ENCODE data around the gene INSC. TPM values are rescaled to one million over a fixed set of nuclear protein-coding genes. Genes with fewer than 3 reads are reported as not detected.

INSC gene
- total and polyA plus RNA-seq, 9 of the 15 experiments (the other 6 are each of a cell fraction or from before 2014, with no cell fraction given): not detected

GRCh38 chr11:15268598-15268997, 153.9 kb downstream of the INSC start (continued):
- no peak for TF ChIP-seq MTA1 (IDR thresholded peaks at IDR 0.05; ENCODE audit: borderline replicate concordance)

- H3K9ac ChIP-seq (ENCODE audit: insufficient read depth in 1 of 2, low read depth in 2 of 2, low read length in 2 of 2): no peak overlapping the region
- ChIA-PET POLR2A (no interaction called here), CTCF (ENCODE audit: low intra/inter-chr PET ratio) (no interaction called here)
- no peaks in the 10 kb centered on the region for H3K4me1 ChIP-seq (replicated peaks in 1 of 2; ENCODE audit: control insufficient read depth in 2 of 2, insufficient read depth in 2 of 2, low read length in 2 of 2)
- no peaks in the 10 kb centered on the region for H3K9me3 ChIP-seq (replicated peaks; ENCODE audit: control insufficient read depth, insufficient read depth, low read depth, low read length)
- no peak for ATAC-seq
- no peak overlapping the region for H2AFZ ChIP-seq (ENCODE audit: low read depth, low read length)
- H3K79me2 ChIP-seq (ENCODE audit: control insufficient read depth, insufficient read depth, low read length): no peaks in the 10 kb centered on the region
- WGBS (ENCODE audit: insufficient coverage, low coverage, missing lambda C conversion rate): 0% methylated on average over 2 of the region's 2 CpGs
- TF ChIP-seq HEY1 (CRISPR knock-in tag; IDR thresholded peaks at IDR 0.05; ENCODE audit: borderline replicate concordance) (no peak), FOXO4 (CRISPR knock-in tag; IDR thresholded peaks at IDR 0.05) (no peak)
- no peak for FAIRE-seq
- no peak overlapping the region for H3K27ac ChIP-seq (ENCODE audit: extremely low read depth, low read depth, low read length)
- no peaks in the 10 kb centered on the region for H4K20me1 ChIP-seq (replicated peaks; ENCODE audit: control insufficient read depth, insufficient read depth, low read length)
- no TSS peak for BruUV-seq (replicated peaks)
- in situ Hi-C loops (cut with MboI) (no loop called here), intact Hi-C loops (cut with micrococcal nuclease) (no loop called here)
- no peak for DNase-seq (ENCODE audit: extremely low read depth in 1 of 4, low spot score in 3 of 4)
- no peaks in the 10 kb centered on the region for H3K36me3 ChIP-seq (ENCODE audit: control insufficient read depth, insufficient read depth, low read length)
- H3K4me3 ChIP-seq: no peak overlapping the region
- no peaks in the 10 kb centered on the region for H3K9me1 ChIP-seq (ENCODE audit: control insufficient read depth, insufficient read depth, low read length)
- H3K4me2 ChIP-seq (ENCODE audit: insufficient read depth, low read length): no peak overlapping the region
- H3K27me3 ChIP-seq (ENCODE audit: control insufficient read depth in 2 of 2, insufficient read depth in 2 of 2, low read length in 2 of 2): no peaks in the 10 kb centered on the region
Measured at GRCh38 chr11:15275141-15275540, 160.4 kb downstream of the INSC start.

- Histone ChIP-seq H4K20me1 (replicated peaks; ENCODE audit: control insufficient read depth, insufficient read depth, low read length) (no peaks in the 10 kb centered on the region), H3K27ac (ENCODE audit: extremely low read depth, low read depth, low read length) (no peak overlapping the region), H3K9ac (ENCODE audit: insufficient read depth in 1 of 2, low read depth in 2 of 2, low read length in 2 of 2) (no peak overlapping the region), H3K79me2 (ENCODE audit: control insufficient read depth, insufficient read depth, low read length) (no peaks in the 10 kb centered on the region), H3K4me3 (no peak overlapping the region), H3K4me1 (replicated peaks in 1 of 2; ENCODE audit: control insufficient read depth in 2 of 2, insufficient read depth in 2 of 2, low read length in 2 of 2) (no peaks in the 10 kb centered on the region), H3K4me2 (ENCODE audit: insufficient read depth, low read length) (no peak overlapping the region), H2AFZ (ENCODE audit: low read depth, low read length) (no peak overlapping the region), H3K27me3 (ENCODE audit: control insufficient read depth in 2 of 2, insufficient read depth in 2 of 2, low read length in 2 of 2) (no peaks in the 10 kb centered on the region), H3K9me3 (replicated peaks; ENCODE audit: control insufficient read depth, insufficient read depth, low read depth, low read length) (no peaks in the 10 kb centered on the region), H3K9me1 (ENCODE audit: control insufficient read depth, insufficient read depth, low read length) (no peaks in the 10 kb centered on the region), H3K36me3 (ENCODE audit: control insufficient read depth, insufficient read depth, low read length) (no peaks in the 10 kb centered on the region)
- FAIRE-seq (no peak), DNase-seq (ENCODE audit: extremely low read depth in 1 of 4, low spot score in 3 of 4) (peak in 3 of 4 experiments; percentile 14 to 18 (median 15)), ATAC-seq (no peak)
- no TSS peak for BruUV-seq (replicated peaks)
- ChIA-PET POLR2A (no interaction called here), CTCF (ENCODE audit: low intra/inter-chr PET ratio) (no interaction called here)
- in situ Hi-C loops (cut with MboI) (no loop called here), intact Hi-C loops (cut with micrococcal nuclease) (no loop called here)
- 0% methylated on average over 3 of the region's 3 CpGs for WGBS (ENCODE audit: insufficient coverage, low coverage, missing lambda C conversion rate)
- no peak for TF ChIP-seq ZNF174 (CRISPR knock-in tag; IDR thresholded peaks at IDR 0.05)
- no peak for TF ChIP-seq RBM14 (IDR thresholded peaks at IDR 0.05; ENCODE audit: borderline replicate concordance, insufficient read depth, low read depth, low read length)
- no peak for TF ChIP-seq BRD9 (IDR thresholded peaks at IDR 0.05; ENCODE audit: low read depth, partially characterized antibody)
- TF ChIP-seq CTCF (IDR thresholded peaks at IDR 0.05 in 2 of 3, conservative IDR thresholded peaks at IDR 0.05 in 1 of 3; ENCODE audit: insufficient read depth in 2 of 3, low read depth in 1 of 3, low read length in 3 of 3): peak in 2 of 3 experiments; percentile 35 to 37; a peak in 4 of 6 replicates
- TF ChIP-seq TBL1XR1 (IDR thresholded peaks at IDR 0.05; ENCODE audit: low read length in 2 of 2): no peak
- TF ChIP-seq MTF1 (CRISPR knock-in tag; IDR thresholded peaks at IDR 0.05; ENCODE audit: borderline replicate concordance): no peak
- no peak for TF ChIP-seq PTTG1 (tag; IDR thresholded peaks at IDR 0.05; ENCODE audit: low read depth)
- no peak for TF ChIP-seq POLR2AphosphoS2 (IDR thresholded peaks at IDR 0.05; ENCODE audit: low read length)
- no peak for TF ChIP-seq ZNF57 (CRISPR knock-in tag; IDR thresholded peaks at IDR 0.05)
Measured at GRCh38 chr11:15276621-15277020, 161.9 kb downstream of the INSC start.
